Effector memory CD4-positive, alpha-beta T cell (primary cell): Measurements from ENCODE around the gene CLDN6.

ENCODE experiments used
- DNase-seq, 3 donors: peaks; one replicate each; pipeline ENCODE4 v3.0.0-alpha.2; 2020
- H3K27ac ChIP-seq: 2 replicates; pipeline ENCODE4 v1.7.0; 2013; ENCODE audit warnings: mild to moderate bottlenecking, low read length, moderate library complexity; ENCODE audit not compliant: insufficient read depth, poor library complexity, severe bottlenecking
- H3K27me3 ChIP-seq: replicated peaks from 2 replicates; pipeline ENCODE4 v1.7.0; 2013; ENCODE audit warnings: mild to moderate bottlenecking, low read length; ENCODE audit not compliant: insufficient read depth, control insufficient read depth, poor library complexity, severe bottlenecking
- H3K36me3 ChIP-seq: 2 replicates; pipeline ENCODE4 v1.7.0; 2013; ENCODE audit warnings: mild to moderate bottlenecking, low read length, moderate library complexity; ENCODE audit not compliant: control insufficient read depth, insufficient read depth
- H3K4me1 ChIP-seq: 2 replicates; pipeline ENCODE4 v1.7.0; 2013; ENCODE audit warnings: low read length, mild to moderate bottlenecking; ENCODE audit not compliant: control insufficient read depth, insufficient read depth, poor library complexity, severe bottlenecking
- H3K4me3 ChIP-seq: 2 replicates; pipeline ENCODE4 v1.7.0; 2013; ENCODE audit warnings: low read length, low read depth, mild to moderate bottlenecking; ENCODE audit not compliant: insufficient read depth, poor library complexity, severe bottlenecking
- H3K9me3 ChIP-seq: 2 replicates; pipeline ENCODE4 v1.7.0; 2013; ENCODE audit warnings: mild to moderate bottlenecking, low read length, moderate library complexity; ENCODE audit not compliant: control insufficient read depth

The CLDN6 gene

GRCh38 chr16:3004319-3004718 is 13.7 kb downstream of the CLDN6 start:
- Histone ChIP-seq H3K9me3 (no peaks in the 10 kb centered on the region), H3K27ac (no peak overlapping the region), H3K27me3 (no peaks in the 10 kb centered on the region), H3K4me1 (peaks cover 26% of the 10 kb centered on the region), H3K4me3 (no peak overlapping the region), H3K36me3 (no peaks in the 10 kb centered on the region)
- DNase-seq, result peak in 1 of 3 donors; percentile 8

GRCh38 chr16:3003582-3004270 is 14.3 kb downstream of the CLDN6 start:
- Histone ChIP-seq H3K4me3 (no peak overlapping the region), H3K27ac (no peak overlapping the region)

GRCh38 chr16:3001316-3001715 is 16.7 kb downstream of the CLDN6 start:
- no peaks in the 10 kb centered on the region for H3K27me3 ChIP-seq

More at GRCh38 chr16:3003582-3004270, 14.3 kb downstream of the CLDN6 start:
- no peaks in the 10 kb centered on the region for H3K27me3 ChIP-seq
- H3K4me1 ChIP-seq, result peaks cover 25% of the 10 kb centered on the region
- DNase-seq, result peak; percentile 94 to 96 (median 95)
- H3K36me3 ChIP-seq, result no peaks in the 10 kb centered on the region
- H3K9me3 ChIP-seq, result no peaks in the 10 kb centered on the region

GRCh38 chr16:3000540-3000939 is 17.4 kb downstream of the CLDN6 start:
- Histone ChIP-seq H3K36me3 (no peaks in the 10 kb centered on the region), H3K27ac (no peak overlapping the region), H3K4me1 (peaks cover 4% of the 10 kb centered on the region), H3K4me3 (no peak overlapping the region), H3K9me3 (no peaks in the 10 kb centered on the region), H3K27me3 (no peaks in the 10 kb centered on the region)
- DNase-seq, result no peak

More at GRCh38 chr16:3001316-3001715, 16.7 kb downstream of the CLDN6 start:
- no peaks in the 10 kb centered on the region for H3K36me3 ChIP-seq
- H3K9me3 ChIP-seq, result no peaks in the 10 kb centered on the region
- no peak overlapping the region for H3K4me3 ChIP-seq
- no peak for DNase-seq
- peaks cover 4% of the 10 kb centered on the region for H3K4me1 ChIP-seq
- H3K27ac ChIP-seq, result no peak overlapping the region

GRCh38 chr16:2999929-3000328 is 18.1 kb downstream of the CLDN6 start:
- H3K4me1 ChIP-seq, result peaks cover 3% of the 10 kb centered on the region
- no peaks in the 10 kb centered on the region for H3K27me3 ChIP-seq
- H3K4me3 ChIP-seq, result no peak overlapping the region
- DNase-seq, result no peak
- H3K27ac ChIP-seq, result no peak overlapping the region
- H3K36me3 ChIP-seq, result no peaks in the 10 kb centered on the region
- no peaks in the 10 kb centered on the region for H3K9me3 ChIP-seq

- DNase-seq, result no peak
- H3K4me3 ChIP-seq, result no peak overlapping the region
- H3K27me3 ChIP-seq, result no peaks in the 10 kb centered on the region
- H3K9me3 ChIP-seq, result no peaks in the 10 kb centered on the region
- no peaks in the 10 kb centered on the region for H3K4me1 ChIP-seq
- no peak overlapping the region for H3K27ac ChIP-seq
- no peaks in the 10 kb centered on the region for H3K36me3 ChIP-seq
These were observed 21.7 kb downstream of the CLDN6 start for GRCh38 chr16:2996298-2996697.

GRCh38 chr16:2992383-2993081 is 25.5 kb downstream of the CLDN6 start:
- no peak overlapping the region for H3K27ac ChIP-seq
- no peak overlapping the region for H3K4me3 ChIP-seq
- no peaks in the 10 kb centered on the region for H3K36me3 ChIP-seq
- H3K27me3 ChIP-seq, result no peaks in the 10 kb centered on the region
- DNase-seq, result no peak
- no peaks in the 10 kb centered on the region for H3K9me3 ChIP-seq
- H3K4me1 ChIP-seq, result no peaks in the 10 kb centered on the region

GRCh38 chr16:2991566-2992261 is 26.3 kb downstream of the CLDN6 start:
- H3K27me3 ChIP-seq, result no peaks in the 10 kb centered on the region

GRCh38 chr16:2990891-2991290 is 27.1 kb downstream of the CLDN6 start:
- Histone ChIP-seq H3K4me1 (no peaks in the 10 kb centered on the region), H3K27me3 (no peaks in the 10 kb centered on the region), H3K4me3 (no peak overlapping the region), H3K36me3 (no peaks in the 10 kb centered on the region), H3K9me3 (no peaks in the 10 kb centered on the region), H3K27ac (no peak overlapping the region)
- no peak for DNase-seq

More at GRCh38 chr16:2991566-2992261, 26.3 kb downstream of the CLDN6 start:
- no peak overlapping the region for H3K27ac ChIP-seq
- H3K9me3 ChIP-seq, result no peaks in the 10 kb centered on the region
- DNase-seq, result no peak
- no peaks in the 10 kb centered on the region for H3K36me3 ChIP-seq
- H3K4me3 ChIP-seq, result no peak overlapping the region
- H3K4me1 ChIP-seq, result no peaks in the 10 kb centered on the region

- no peak for DNase-seq
- Histone ChIP-seq H3K9me3 (no peaks in the 10 kb centered on the region), H3K27ac (no peak overlapping the region), H3K27me3 (no peaks in the 10 kb centered on the region), H3K36me3 (no peaks in the 10 kb centered on the region), H3K4me1 (peaks cover 3% of the 10 kb centered on the region), H3K4me3 (no peak overlapping the region)
These were observed 29.3 kb downstream of the CLDN6 start for GRCh38 chr16:2988590-2989099.
